22Rv1 (cell line): ENCODE measurements around the gene AXL.
A peak's percentile ranks its signal among the peaks of the same experiment; 100 is the strongest.
"Not testable (repeated sequence)": the region's sequence is repeated elsewhere in the genome, so short reads cannot be mapped to it uniquely, and the experiment has no call there.

Experiments used
- H3K27ac ChIP-seq: fragments of 450-650 bp; 2 replicates; pipeline ENCODE4 v1.5.1; 2017
- ZFX ChIP-seq: fragments of 450-650 bp; IDR thresholded peaks from 2 replicates; pipeline ENCODE4 v1.6.1; 2017; ENCODE audit warnings: antibody characterized with exemption, borderline replicate concordance
- TF ChIP-seq, protein P1 (sequence below): fragments of 450-650 bp; IDR thresholded peaks from 2 replicates; pipeline ENCODE4 v1.5.1; 2017; ENCODE audit warnings: mild to moderate bottlenecking

AXL gene

DNA sequence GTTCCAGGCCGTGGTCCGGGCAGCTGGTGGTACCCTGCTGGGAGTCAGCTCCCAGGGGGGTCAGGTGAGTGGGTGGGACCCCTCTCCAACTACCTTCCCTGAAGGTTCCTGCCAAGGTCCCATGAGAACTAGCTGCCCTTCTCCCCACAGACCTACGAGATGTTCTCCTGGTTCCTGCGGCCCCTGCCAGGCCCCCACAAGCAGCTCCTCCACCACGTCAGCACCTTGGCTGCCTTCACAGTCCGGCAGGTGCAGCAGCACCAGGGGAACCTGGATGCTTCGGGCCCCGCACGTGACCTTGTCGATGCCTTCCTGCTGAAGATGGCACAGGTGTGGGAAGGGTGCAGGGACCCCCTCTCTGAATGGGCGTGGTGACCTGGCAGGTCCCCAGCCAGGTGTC lies 20.5 kb upstream of the AXL start:
- H3K27ac ChIP-seq: no peak overlapping the region
- TF ChIP-seq ZFX: no peak
- TF ChIP-seq, protein P1, sequence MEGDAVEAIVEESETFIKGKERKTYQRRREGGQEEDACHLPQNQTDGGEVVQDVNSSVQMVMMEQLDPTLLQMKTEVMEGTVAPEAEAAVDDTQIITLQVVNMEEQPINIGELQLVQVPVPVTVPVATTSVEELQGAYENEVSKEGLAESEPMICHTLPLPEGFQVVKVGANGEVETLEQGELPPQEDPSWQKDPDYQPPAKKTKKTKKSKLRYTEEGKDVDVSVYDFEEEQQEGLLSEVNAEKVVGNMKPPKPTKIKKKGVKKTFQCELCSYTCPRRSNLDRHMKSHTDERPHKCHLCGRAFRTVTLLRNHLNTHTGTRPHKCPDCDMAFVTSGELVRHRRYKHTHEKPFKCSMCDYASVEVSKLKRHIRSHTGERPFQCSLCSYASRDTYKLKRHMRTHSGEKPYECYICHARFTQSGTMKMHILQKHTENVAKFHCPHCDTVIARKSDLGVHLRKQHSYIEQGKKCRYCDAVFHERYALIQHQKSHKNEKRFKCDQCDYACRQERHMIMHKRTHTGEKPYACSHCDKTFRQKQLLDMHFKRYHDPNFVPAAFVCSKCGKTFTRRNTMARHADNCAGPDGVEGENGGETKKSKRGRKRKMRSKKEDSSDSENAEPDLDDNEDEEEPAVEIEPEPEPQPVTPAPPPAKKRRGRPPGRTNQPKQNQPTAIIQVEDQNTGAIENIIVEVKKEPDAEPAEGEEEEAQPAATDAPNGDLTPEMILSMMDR: no peak

GRCh38 chr19:41203371-41203770 lies 15.7 kb upstream of the AXL start:
- TF ChIP-seq, protein P1: no peak
- TF ChIP-seq ZFX: no peak
- H3K27ac ChIP-seq: no peak overlapping the region

- not testable (repeated sequence) for H3K27ac ChIP-seq
Observed at GRCh38 chr19:41204338-41204737, 14.7 kb upstream of the AXL start.

GRCh38 chr19:41205995-41206394 lies 13.0 kb upstream of the AXL start:
- no peak overlapping the region for H3K27ac ChIP-seq
- TF ChIP-seq ZFX: no peak

More at GRCh38 chr19:41204338-41204737, 14.7 kb upstream of the AXL start:
- TF ChIP-seq, protein P1: peak; percentile 78

- no peak overlapping the region for H3K27ac ChIP-seq
Observed at GRCh38 chr19:41206456-41206855, 12.6 kb upstream of the AXL start.

GRCh38 chr19:41206926-41207750 lies 11.9 kb upstream of the AXL start:
- TF ChIP-seq ZFX: no peak
- TF ChIP-seq, protein P1: no peak
- H3K27ac ChIP-seq: no peak overlapping the region

More at GRCh38 chr19:41206456-41206855, 12.6 kb upstream of the AXL start:
- TF ChIP-seq ZFX: no peak

DNA sequence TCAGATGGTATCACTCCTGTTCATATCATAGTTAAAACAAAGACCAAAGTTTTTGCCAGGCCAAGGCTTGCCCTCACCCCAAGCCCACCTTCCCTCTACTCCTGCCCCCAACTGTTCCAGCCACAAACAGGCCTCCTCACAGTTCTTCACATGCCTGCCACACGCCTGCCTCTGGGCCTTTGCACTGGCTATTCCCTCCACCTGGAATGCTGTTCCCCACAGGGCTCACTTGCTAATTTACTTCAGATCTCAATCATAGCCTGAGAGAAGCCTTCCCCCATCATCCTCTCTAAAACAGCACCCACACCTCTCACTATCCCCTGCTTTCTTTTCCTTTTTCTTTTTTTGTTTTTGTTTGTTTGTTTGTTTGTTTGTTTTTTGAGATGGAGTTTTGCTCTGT lies 4.9 kb upstream of the AXL start:
- TF ChIP-seq ZFX: no peak
- no peak overlapping the region for H3K27ac ChIP-seq

DNA sequence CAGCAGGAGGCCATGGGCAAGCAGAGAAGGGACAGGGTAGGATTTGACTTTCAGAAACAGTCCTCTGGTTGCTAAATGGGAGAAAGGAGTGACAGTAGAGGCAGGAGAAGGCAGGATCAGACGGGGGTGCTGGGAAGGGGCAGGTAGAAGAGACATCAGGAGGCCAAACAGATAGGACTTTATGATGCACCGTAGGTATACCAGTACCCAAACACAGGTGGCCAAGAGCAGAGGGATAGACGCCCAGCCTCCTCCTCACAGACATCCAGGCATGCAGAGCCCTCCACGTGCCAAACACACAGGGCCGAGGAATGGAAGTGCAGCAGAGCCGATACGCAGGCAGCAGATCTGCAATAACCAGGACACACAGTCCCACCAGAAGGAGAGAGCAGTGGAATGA lies 1.3 kb upstream of the AXL start:
- TF ChIP-seq, protein P1: no peak
- TF ChIP-seq ZFX: no peak
- H3K27ac ChIP-seq: no peak overlapping the region

- H3K27ac ChIP-seq: no peak overlapping the region
- no peak for TF ChIP-seq ZFX
- TF ChIP-seq, protein P1: no peak
Observed at GRCh38 chr19:41218249-41218614, 791 bp upstream of the AXL start.
